NCI-H510A treated with DMSO at 0.1 percent for 48 hours (cell line): ENCODE measurements around the gene FKBP14.

Experiments used
- DNase-seq: peaks from one replicate; lab custom pipeline; 2025; lab: John Stamatoyannopoulos, UW

The FKBP14 gene

DNA sequence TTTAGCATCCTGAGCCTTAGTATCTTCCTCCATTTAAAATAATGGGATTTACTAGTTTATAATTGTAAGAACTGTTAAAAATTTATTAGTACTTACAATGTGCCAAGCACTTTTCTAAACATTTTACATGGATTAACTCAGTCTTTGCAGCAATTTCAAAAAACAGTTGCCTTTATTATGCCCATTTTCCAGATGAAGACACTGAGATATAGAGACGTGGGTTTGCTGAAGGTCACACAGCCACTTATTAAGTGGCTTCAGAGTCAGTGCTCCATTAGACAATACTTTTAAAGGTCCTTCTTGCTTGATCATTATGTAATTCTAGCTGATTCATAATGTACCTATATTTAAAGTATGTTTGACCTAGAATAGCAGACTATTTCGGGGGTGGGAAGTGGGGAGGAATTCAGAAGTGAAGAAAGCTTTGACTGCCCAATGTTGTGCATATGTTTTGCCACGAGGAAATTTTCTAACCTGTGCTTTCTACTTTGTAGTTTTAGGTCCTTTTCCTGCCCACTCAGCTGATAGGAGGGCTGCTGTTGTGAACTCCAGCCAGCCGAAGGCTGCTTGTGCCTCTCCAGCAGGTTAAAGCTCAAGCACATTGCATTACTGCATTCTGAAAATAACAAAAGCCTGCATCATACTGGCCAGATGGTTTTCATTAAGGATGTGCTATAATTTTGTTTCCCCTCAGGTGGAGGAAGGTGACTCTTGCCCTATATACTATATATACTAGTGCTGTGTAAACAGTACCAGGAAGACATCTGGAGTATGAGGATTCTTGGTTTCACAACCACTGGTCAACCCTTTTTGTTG lies 6.0 kb upstream of the FKBP14 start:
- no peak for DNase-seq

DNA sequence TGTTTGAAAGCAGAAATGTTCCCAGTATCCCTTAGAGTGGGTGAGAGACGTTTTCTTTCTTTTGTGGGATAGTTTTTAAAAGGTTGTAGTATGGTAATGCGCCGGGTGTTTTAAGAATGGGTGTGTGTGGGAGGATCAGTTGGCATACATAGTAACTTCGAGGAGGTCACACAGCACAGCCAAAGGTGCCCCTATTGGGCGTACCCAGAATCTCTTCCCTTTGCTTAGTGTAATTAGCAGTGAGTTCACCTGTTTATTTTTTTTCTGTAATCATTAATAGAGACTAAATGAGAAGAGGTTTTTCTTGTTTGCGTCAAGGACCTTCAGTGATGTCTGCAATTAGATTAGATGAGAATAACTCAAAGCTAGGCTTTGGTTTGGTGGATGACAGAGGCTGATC lies 3.2 kb upstream of the FKBP14 start:
- no peak for DNase-seq

DNA sequence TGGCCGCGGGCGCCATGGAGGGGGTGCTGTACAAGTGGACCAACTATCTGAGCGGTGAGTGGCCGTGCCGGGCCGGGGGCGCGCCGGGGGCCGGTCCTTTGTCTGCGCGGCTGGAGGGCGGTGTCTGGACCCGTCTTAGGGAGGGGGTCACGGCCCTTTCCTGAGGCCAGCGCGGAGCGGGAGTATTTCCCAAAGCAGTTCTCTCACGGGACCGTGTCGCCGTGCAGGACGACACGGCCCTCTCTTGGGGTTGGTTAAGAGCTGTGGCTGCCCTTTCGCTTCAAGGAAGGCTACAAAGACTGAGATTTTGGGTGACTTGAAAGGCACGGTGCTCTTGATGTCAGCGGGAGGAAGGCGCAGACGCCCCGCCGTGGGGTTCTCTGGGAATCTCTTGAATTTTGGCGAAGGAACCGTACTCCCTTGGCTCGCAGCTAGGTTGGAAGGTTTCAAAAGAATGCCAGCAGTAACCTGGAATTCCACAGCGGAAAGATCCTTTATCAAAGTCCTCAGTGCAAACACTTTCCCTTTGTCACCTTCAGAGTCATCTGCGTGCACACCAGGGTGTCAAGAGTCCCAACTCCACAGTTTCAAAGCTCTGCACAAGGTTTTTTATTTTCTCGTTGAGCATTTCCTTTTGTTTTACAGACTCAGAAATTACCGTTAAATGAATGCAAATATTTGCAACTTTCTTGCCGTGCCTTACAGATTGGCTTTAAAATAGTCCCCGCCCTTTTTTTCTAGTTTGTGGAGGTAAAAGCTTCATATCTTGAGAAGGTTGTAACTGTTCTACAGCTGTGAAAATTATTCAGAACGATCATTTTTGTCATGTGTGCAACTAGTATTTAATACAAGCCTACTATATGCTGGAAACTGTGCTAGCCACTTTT lies 2.5 kb upstream of the FKBP14 start:
- no peak for DNase-seq

DNA sequence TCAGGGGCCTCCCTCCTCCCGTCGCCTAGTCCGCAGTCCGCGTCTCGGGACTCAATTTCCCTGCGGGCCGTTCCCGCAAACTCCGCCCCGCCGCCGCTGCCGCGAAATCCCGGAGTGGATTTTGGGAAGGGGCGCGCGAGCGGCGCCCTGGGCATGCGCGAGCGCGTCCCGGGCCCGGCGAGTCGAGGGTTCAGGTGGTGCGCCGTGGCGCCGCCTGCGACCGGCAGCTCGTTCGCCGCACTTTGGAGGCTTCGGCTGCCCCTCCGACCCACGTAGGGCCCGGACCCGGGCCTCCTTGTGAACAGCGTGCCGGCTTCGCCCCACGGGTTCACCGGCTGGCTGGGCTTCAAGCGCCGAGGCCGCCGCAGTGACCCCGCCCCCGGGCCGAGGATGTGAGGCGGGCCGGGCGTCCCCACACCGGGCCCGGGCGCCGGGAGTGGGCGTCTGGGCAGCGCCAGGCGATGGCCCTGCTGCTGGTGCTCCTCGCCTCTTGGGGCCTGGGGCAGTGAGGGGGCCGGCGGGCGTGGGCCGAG lies 1.8 kb upstream of the FKBP14 start, which contains the start of gene PLEKHA8:
Gene PLEKHA8 (plus strand): TSS at position 197 of the 533 bp plus-strand sequence. CDS start 351 bp downstream, outside the sequence.
- DNase-seq, result peak; percentile 74

DNA sequence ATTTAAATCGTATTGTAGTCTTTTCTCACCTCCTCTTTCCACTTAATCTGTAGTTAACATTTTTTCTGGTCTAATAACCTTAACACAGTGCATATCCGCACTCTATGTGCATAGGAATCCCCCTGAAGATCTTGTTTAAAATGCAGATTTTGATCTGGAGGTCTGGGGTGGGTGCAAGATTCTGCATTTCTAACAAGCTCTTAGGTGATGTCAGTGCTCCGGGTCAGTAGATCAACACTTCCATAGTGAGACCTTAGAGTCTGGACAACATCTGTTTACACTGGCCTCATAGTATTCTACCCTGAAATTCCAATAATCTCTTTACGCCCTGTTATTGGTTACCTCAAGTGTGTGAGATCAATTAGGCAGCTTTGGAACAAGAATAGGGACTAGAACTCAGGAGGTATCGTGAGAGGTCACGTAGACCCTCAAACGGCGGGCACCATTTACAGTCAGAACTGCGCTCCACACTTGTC lies 1.3 kb upstream of the FKBP14 start:
- no peak for DNase-seq

DNA sequence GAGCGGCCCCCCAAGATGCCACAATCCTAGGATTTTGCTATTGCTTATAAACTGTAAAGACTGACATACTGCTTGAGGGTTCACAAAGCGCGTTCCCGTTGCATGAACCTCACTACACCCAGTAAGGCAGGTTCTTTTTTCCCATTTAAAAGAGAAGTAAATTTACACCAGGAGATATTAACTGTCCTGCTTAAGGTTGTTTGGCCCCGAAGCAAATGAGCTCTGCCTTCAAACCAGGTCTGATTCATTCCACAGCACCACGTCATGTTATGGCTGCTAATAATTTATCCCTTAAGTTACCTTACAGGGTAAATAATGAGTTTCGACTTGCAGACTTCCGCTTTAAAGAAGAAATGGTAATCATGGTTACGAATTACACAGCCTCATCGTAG lies 559 bp upstream of the FKBP14 start:
- no peak for DNase-seq

DNA sequence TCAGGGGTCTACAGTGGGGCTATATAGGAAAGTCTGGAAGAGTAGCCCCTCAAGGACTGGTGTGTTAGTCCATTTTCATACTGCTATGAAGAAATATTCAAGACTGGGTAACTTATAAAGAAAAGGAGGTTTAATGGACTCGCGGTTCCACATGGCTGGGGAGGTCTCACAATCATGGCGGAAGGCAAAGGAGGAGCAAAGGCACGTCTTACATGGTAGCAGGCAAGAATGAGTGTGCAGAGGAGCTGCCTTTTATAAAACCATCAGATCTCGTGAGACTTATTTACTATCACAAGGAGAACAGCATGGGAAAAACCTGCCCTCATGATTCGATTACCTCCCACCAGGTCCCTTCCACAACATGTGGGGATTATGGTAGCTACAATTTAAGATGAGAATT lies 3.0 kb downstream of the FKBP14 start:
- DNase-seq, result no peak

DNA sequence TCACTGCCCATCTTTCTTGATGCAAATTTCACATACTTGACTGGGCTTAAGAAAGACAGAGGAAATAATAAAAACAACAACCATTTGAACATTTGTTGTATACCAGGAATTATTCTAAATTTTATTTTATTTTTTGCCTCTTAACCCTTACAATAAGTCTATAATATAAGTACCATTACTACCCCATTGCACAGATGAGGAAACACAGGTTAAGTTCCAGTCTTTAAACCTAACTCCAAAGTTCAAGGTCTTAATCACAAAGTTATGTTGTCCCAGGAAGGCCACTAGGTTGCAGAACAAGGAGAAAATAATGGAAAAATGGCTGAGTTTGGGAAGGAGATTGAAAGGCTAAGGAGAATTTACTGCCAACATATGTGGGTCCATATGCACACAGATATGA lies 3.5 kb downstream of the FKBP14 start:
- DNase-seq, result no peak

DNA sequence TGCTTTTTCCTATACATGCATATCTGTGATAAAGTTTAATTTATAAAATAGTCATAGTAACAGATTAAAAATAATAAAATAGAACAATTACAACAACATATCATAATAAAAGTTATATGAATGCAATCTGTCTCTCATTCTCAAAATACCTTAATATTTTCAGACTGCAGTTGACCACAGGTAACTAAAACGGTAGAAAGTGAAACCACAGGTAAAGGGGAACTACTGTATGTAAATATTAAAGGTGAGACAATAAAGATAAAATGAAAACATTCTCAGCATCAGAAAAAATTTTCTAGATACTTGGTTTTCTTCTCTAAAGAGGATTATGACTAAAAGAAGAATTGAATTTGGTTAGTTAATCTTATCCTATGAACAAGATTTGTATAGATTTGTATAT lies 6.0 kb downstream of the FKBP14 start:
- DNase-seq, result no peak

DNA sequence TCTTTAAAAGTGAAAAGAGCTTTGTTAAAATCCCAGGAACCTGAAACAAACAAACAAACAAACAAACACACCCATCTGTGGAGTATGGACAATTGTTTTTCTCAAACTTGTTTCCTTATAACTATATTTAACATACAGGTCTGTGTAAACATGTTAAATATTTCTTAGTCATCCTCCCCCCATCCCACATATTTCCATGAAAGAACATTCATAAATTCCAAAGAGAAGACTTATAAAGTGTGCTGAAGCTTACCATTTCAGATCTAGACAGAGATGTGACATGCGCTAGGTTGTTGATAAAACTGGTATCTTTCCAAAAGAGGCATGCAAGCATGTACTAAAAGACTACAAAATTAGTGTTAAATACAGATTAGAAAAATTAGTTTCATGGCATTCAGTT lies 6.5 kb downstream of the FKBP14 start:
- no peak for DNase-seq

DNA sequence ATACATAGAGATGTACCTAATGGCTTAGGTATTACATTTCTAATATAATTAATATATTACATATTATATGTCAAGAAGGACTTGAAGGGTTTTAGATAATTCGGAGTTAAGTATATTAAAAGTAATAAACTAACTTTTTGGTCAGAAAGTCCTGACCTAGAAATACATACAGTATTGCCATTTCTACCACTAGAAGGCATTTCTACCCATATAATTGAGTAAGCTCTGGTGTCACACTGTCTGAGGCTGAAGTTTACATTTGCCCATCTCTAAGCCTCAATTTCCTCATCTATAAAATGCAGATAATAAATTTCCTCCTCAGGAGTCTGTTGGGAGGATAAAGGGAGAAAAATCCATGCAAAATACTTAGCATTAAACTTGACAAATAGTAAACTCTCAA lies 7.1 kb downstream of the FKBP14 start:
- DNase-seq, result no peak

DNA sequence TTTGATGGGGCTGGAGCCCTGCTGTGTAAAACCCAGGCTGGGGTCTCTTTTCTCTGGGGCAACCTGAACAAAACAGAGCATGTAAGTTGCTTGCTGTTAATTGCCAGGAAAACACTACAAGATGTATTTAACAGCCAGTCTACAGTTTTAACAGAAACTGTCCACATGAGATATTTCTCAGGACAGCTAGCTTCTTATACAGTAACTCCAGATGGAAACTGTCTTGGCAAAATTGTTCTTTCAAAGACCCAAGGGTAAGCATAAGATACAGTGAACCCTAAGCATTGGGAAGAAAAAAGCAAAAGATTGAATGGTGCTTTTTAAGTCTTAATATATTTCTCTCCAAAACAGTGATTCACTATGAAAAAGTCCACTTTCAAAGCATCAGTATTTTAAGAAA lies 8.1 kb downstream of the FKBP14 start:
- DNase-seq, result no peak

DNA sequence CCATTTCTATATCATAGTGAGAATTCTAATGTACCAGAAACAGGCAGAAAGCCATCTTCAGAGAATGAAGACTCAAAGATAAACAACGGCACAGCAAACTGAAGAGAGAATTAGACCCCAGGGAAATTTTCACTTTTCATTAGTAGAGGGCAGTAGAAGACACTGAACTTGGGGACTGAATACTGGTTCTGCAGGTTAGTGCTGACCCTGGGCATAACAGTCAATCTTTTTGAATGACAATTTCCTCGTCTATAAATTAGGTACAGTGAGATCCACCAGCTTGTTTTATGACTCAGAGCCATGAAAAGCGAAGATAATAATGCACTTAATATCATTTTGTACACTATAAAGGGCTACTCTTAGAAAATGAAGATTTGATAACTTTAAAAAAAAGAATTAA lies 13.7 kb downstream of the FKBP14 start:
- DNase-seq, result no peak

DNA sequence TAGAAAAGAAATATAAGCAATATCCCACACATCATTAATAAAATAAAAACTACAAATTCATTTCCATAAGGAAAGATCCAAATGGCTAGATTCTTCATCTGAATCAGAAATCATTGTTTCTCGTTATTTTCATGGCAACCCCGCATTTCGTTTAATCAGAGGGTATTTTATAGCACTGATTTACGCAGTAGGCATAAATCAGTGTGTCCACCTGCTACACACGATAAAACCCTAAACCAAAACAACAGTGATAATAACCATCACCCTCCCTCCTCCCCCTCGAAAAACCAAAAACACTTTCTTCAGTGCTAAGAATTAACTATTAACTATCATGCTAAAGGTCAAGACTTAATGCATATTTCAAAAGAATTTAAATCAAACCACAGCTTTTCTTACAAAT lies 16.5 kb downstream of the FKBP14 start:
- no peak for DNase-seq

DNA sequence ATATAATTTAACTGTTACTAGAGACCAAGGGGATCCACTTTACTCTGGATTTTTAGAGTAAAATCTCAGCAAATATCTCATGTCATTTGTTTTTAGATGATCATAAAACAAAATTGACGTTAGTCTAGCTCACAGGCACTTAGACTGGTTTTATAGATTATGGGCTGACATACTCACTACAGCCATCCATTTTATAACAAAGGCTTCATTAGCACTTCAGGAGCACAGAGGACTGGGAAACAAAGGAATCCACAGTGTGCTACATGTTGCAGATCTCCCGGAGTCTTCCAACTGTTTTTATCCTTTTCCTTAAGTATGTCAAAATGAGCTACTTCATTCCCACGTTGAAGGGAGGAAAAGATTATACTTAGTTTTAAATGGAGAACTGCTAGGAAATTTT lies 21.0 kb downstream of the FKBP14 start:
- no peak for DNase-seq

DNA sequence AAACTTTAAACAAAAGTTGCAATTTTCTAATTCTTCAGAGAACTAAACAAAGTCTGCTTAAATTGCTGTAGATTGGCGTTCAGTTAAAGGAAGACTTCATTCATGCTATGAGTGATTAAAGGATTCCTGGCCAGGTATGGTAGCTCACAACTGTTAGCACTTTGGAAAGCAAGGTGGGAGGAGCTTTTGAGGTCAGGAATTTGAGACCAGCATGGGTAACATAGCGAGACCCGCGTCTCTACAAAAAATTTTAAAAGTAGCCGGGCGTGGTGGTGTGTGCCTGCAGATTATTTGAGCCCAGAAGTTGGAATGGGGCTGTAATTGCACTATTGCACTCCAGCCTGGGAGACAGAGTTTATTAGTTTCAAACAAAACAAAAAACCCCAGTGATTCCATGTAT lies 23.4 kb downstream of the FKBP14 start:
- no peak for DNase-seq

DNA sequence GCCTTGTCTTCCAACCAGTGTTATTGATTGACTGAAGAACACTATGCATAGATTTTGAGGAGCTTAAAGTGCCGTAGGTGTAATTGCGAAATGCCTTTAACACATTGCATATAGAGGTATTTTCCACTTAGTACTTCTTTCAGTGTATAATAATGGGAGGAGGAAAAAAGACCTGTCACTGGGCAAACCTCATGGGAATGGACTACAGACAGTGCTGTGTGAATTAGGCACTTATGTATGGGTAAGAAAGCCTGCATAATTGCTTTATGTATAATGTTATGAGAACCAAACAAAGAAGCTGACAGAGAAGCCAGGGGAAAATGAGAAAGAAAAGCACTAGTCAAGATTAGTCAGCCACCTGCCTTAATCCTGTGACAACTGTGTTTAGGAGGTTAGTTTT lies 24.5 kb downstream of the FKBP14 start:
- DNase-seq, result no peak

DNA sequence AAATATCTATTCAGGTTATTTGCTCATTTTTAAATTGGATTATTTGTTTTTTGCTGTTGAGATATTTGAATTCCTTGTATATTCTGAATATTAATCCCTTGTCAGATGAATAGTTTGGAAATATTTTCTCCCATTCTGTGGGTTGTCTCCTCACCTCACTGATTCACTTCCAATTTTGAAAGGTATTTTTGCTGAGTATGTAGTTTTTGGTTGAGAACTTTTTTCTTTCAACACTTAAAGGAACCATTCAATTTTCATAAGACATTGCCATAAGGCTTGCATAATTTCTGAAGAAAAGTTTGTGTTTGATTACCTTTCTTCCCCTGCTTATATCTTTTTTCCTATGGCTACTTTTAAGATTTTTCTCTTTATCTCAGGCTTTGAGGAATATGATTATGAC lies 28.0 kb downstream of the FKBP14 start:
- no peak for DNase-seq

DNA sequence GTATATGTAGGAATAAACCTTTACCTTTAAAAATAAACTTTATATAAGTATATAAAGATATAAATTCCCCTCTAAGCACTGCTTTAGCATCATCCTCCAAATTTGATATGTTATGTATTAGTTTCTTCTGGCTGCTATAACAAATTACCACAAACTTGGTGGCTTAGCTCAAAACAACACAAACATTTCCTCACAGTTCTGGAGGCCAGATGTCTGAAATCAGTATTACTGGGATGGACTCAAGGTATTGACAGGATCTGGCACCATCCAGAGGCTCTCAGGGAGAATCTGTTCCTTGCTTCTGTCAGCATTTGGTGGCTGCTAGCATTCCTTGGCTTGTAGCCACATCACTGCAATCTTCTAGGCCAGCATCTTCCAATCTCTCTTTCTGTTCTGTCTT lies 30.2 kb downstream of the FKBP14 start:
- DNase-seq, result no peak

DNA sequence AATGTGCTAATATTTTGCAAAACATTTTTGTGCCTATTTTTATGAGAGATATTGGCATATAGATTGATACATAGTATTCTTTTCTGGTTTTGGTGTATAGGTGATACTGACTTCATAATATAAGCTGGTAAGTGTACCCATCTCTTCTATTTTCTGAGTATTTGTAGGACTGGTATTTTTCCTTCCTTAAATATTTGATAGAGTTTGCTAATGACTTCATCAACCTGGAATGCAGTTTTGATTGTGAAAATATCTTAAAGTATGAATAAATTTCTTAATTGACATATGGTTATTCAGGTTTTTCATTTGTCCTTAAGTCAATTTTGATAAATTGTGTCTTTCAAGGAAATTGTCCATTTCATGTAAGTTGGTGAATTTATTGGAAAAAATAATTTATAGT lies 30.9 kb downstream of the FKBP14 start:
- DNase-seq, result no peak

DNA sequence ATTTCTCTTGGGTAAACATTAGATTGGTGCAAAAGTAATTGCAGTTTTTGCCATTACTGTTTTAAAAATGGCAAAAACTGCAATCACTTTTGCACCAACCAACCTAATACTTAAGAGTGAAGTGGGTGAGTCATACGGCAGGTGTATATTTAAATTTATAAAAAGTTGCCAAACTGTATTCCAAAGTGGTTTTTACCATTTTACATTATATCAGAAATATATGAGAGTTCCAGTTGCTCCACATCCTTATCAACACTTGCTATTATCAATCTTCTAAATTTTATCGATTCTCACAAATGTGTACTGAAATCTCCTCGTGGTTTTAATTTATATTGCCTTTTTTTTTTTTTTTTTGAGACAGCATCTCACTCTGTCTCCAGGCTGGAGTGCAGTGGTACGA lies 33.4 kb downstream of the FKBP14 start:
- no peak for DNase-seq

DNA sequence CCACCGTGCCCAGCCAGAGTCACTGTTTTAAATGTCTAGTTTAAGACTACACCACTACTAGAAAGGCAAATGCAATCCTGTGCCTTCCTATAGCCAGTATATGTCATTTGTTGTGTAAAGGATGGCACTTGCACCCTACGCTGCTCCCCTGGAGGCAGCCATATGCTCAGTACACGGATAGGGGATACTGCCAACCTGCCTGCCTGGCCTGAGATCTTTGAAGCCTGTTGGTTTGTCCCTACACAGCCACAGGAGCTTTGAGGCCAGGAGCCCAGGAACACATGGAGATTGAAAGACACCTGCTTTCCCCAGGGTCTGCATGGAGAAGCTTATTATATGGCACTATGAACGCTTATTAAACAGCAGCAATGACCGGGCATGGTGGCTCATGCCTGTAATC lies 34.6 kb downstream of the FKBP14 start:
- DNase-seq, result no peak

DNA sequence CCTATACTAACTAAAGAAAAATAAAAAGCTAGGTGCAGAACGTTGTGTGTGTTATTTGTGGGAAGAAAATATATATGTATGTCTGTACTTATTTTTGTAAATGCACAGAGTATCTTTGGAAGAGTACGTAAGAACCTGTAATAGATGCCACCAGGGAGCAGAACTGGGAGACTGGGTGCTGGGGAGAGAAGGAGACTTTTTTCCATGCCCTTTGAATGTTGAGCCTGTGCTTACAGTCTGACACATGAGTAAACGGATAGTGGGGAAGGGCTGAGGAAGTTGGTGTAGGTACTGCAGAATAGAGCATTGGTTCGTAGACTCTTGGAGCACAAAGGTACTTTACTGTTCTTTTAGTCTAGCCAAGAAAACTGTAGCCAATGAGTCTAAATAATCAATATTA lies 35.6 kb downstream of the FKBP14 start:
- DNase-seq, result no peak
